WTC11 (cell line): ENCODE measurements around the gene MED13.

Source experiments
- TF ChIP-seq, protein P1 (sequence below): fragments of 200-600 bp; IDR thresholded peaks from 2 replicates; pipeline ENCODE4 v1.8.0; 2022; ENCODE audit warnings: antibody characterized with exemption
- TF ChIP-seq, protein P2 (sequence below): sonication (generic); formaldehyde crosslinking; IDR thresholded peaks from 2 replicates; pipeline ENCODE4 v1.8.0; 2022; ENCODE audit warnings: mild to moderate bottlenecking, missing genetic modification reagents
- TF ChIP-seq, protein P3 (sequence below): sonication (generic); formaldehyde crosslinking; IDR thresholded peaks from 2 replicates; pipeline ENCODE4 v1.8.1; 2023; ENCODE audit warnings: mild to moderate bottlenecking, missing genetic modification reagents, moderate library complexity

DNA sequence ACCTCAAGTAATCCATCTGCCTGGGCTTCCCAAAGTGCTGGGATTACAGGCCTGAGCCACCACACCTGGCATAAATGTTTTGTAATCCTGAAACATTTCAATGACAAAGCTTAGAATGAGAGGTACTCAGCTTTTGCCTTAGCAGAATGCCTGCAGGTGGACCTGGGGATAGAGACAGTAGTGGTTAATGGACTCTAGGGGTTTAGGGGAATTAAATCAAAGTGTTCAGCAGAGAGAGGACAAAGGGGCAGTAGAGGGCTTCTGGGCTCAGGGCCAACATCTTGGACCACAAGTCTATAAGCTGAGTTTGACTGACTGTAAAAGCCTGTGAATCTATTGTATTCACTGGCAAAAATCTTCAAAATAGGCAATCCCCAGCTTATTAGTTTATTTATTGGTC is 36.0 kb upstream of the MED13 start:
- TF ChIP-seq, protein P1, sequence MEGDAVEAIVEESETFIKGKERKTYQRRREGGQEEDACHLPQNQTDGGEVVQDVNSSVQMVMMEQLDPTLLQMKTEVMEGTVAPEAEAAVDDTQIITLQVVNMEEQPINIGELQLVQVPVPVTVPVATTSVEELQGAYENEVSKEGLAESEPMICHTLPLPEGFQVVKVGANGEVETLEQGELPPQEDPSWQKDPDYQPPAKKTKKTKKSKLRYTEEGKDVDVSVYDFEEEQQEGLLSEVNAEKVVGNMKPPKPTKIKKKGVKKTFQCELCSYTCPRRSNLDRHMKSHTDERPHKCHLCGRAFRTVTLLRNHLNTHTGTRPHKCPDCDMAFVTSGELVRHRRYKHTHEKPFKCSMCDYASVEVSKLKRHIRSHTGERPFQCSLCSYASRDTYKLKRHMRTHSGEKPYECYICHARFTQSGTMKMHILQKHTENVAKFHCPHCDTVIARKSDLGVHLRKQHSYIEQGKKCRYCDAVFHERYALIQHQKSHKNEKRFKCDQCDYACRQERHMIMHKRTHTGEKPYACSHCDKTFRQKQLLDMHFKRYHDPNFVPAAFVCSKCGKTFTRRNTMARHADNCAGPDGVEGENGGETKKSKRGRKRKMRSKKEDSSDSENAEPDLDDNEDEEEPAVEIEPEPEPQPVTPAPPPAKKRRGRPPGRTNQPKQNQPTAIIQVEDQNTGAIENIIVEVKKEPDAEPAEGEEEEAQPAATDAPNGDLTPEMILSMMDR, result no peak
- TF ChIP-seq, protein P2, sequence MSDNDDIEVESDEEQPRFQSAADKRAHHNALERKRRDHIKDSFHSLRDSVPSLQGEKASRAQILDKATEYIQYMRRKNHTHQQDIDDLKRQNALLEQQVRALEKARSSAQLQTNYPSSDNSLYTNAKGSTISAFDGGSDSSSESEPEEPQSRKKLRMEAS (CRISPR knock-in tag), result no peak
- TF ChIP-seq, protein P3, sequence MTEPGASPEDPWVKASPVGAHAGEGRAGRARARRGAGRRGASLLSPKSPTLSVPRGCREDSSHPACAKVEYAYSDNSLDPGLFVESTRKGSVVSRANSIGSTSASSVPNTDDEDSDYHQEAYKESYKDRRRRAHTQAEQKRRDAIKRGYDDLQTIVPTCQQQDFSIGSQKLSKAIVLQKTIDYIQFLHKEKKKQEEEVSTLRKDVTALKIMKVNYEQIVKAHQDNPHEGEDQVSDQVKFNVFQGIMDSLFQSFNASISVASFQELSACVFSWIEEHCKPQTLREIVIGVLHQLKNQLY (CRISPR knock-in tag), result no peak
